WI38 (cell line): Measurements from ENCODE around the gene RNF17.

ENCODE experiments used
- H3K4me3 ChIP-seq: 2 replicates; pipeline ENCODE4 v1.5.1; 2011; ENCODE audit warnings: low read depth, mild to moderate bottlenecking, control low read depth, low read length
- TF ChIP-seq, protein P1 (sequence below): IDR thresholded peaks from 2 replicates; pipeline ENCODE4 v1.5.1; 2012; ENCODE audit warnings: low read depth, mild to moderate bottlenecking, control low read depth, low read length

The RNF17 gene

DNA sequence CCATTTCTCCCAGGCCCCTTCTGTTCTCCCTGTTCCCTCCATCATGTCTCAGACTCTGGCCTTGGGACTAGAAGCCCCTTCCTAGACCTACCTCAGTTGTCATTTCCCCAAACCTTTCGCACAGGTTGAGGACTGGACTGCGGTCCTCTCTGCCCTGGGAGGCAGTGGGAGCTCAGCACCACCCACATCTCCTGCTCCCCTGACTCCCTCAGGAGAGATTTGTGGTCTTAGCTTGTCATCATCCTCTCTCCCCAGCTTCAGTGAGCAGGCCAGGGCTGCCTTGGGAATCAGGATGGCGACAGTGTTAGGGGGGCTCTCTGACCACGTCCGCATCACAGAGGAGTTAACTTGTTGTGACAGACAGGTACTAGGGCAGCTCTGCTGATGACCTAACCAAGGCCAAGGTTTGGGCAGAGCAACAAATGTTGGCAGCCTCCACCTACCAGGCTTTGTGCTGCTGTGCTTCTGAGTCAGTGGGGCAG lies 25.6 kb upstream of the RNF17 start:
- no peak overlapping the region for H3K4me3 ChIP-seq
- TF ChIP-seq, protein P1, sequence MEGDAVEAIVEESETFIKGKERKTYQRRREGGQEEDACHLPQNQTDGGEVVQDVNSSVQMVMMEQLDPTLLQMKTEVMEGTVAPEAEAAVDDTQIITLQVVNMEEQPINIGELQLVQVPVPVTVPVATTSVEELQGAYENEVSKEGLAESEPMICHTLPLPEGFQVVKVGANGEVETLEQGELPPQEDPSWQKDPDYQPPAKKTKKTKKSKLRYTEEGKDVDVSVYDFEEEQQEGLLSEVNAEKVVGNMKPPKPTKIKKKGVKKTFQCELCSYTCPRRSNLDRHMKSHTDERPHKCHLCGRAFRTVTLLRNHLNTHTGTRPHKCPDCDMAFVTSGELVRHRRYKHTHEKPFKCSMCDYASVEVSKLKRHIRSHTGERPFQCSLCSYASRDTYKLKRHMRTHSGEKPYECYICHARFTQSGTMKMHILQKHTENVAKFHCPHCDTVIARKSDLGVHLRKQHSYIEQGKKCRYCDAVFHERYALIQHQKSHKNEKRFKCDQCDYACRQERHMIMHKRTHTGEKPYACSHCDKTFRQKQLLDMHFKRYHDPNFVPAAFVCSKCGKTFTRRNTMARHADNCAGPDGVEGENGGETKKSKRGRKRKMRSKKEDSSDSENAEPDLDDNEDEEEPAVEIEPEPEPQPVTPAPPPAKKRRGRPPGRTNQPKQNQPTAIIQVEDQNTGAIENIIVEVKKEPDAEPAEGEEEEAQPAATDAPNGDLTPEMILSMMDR: no peak

DNA sequence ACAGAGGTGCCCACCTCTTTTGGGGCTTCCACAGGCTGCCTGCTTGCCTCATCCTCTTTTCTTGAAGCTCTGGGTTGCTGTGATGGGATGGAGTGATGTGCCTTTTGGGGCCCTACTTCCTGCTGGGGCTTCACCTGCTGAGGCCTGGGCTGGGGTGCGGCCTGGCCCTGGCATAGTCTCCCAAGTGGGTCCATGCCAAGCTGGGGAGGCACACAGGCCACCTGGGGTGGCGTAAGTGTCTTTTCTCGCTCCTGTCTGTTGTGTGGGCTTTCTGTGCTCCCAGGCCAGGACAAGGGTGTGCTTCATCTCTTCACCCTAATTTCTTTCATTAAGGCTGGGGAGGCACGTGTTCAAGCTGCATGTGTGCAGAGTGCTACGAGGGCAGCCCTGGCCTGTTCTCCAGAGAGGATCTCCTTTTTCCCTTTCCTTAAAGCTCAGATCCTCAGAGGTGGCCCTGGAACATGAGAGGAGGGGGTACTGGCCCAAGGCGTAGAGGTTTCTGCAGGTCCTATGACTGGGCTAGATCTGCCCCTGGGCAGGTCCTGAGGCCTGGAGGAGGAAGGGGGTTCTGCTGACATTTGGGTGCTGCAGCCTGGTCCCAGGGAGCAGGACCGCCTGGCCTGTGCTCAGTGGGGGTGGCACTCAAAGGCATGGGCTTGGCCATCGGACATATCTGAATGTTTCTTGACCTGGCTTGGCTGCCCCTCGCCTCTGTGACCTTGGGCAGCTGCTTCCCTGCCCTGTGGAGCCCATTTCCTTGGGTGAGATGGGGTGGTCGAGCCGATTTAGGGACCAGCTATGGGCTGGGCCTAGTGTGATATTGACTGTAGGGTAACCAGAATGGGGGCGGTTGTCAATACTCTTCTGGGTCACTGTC lies 23.7 kb upstream of the RNF17 start:
- no peak overlapping the region for H3K4me3 ChIP-seq
- TF ChIP-seq, protein P1: no peak

DNA sequence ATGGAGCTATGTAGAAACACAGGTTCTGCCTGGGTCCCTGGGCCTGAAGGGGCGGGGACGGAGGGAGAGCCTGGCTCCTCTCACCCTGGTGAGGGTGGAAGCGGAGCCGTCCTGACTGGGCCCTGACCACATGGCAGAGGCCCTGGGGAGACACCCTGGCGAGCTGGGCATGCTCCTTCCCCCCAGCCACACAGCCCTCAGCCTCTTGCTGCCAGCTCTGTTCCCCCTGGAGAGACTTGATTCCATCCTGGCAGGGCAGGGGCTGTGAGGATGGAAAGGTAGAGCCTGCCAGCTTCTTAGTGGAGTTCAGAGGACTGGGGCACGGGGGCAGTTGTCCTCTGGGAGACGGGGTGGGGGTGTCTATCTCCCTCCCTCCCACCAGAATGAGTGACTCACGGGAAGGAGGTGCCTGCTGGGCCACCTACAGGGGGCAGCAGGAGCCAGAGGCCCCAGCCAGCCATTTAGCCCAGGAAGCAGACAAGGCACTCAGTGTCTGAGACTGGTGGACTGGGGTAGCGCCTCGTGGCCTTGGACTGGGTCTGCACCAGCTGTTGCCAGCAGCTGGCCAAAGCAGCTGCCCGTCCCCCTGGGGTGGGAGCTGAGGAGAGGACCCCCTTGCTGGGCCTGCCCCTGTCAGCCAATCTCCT lies 22.8 kb upstream of the RNF17 start:
- H3K4me3 ChIP-seq: no peak overlapping the region
- TF ChIP-seq, protein P1: peak; percentile 40

DNA sequence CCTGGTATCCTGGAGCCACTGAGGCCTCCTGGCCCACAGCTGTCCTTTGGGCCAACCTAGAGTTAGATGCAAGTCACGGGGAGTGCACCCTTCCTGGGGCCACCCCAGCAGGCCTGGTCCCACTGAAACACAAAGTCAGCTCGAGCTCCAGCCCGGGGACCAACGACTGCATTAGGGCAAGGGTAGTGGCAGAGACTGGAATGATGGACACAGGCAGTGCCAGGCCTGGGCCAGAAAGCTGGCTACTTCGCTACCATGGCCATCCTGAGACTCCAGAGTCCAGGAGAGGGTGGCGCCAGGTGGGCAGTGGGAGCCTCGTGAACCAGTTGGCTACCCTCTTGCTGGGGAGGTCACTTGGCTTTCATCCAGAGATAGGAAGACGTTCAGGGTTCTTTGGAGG lies 22.2 kb upstream of the RNF17 start:
- H3K4me3 ChIP-seq: no peak overlapping the region
- TF ChIP-seq, protein P1: no peak

DNA sequence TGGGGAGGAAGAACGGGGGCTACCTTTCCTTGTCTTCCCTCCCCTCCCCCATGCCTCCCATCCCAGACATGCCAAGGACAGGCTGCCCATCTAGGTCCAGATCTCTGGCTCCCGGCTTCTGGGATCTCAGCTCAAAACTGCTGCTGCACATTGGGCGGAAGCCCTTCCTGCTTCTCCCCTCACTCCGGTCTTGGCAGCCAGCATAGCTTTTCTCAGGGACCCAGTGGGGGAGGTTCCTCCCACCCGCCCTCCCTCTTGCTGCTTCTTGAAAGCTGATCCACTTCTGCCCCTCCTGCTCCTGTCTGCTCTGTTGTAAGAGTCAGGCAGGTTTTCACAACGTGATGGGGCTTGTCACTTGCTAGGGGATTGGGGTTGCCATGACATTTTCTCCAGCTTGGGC lies 21.7 kb upstream of the RNF17 start:
- TF ChIP-seq, protein P1: no peak
- no peak overlapping the region for H3K4me3 ChIP-seq

DNA sequence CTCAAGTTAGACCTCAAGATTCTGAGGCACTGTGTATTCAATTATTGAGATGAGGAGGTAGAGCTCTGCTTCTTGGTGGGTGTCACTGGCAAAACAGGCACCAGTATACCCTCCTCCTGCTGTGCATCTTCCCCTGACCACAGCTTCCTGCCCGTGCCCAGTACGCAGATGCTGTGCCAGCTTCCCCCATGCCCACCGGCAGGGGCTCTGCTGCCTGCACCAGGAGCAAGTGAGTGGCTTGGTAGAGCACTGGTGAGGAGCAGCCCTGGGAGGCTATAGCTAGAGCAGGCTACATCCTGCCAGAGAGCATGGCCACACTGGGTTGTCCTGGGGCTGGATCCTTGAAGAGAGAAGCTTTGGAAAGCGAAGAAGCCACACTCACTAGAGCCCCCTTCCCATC lies 21.0 kb upstream of the RNF17 start:
- TF ChIP-seq, protein P1: no peak
- no peak overlapping the region for H3K4me3 ChIP-seq

DNA sequence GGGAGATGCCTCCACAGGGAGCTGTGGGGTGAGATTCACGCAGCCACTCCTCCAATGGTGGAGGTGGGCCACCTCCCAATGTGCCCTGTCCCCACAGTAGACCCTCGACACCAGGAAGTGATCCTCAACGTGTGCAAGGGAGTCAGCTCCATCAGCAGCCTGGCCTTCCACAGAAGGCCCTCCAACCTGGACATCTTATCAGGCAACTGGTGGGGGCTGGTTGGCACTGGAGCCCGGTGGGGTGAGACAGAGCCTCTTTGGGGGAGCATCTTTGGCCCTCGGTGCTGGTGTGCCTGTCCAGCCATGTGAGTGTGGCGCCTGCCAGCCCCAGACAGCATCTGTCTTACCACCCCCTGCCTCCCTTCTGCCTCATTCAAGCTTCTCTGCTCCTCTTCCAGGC lies 19.7 kb upstream of the RNF17 start:
- no peak overlapping the region for H3K4me3 ChIP-seq
- TF ChIP-seq, protein P1: no peak
